ENCODE measurements around the gene ANP32B.

DNA sequence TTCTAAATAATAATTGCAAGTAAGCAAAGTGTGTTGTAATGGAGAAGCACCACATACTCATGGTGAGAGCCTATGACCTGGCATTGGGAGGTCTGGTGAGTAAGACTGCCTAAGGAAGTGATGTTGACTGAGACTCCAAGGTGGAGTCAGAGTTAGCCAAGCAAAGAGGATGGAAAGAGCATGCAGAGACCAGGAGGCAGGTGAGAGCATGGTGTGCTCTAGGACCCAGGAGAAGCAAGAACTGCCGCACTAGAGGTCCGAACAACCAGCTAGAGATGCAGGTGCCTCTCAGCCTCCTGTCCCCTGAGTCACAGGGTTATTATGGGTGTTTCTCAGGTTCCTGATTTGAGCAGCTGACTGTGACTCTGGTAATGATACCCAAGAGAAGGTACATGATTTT lies 27.3 kb downstream of the ANP32B start:
- TF ChIP-seq, protein P1, sequence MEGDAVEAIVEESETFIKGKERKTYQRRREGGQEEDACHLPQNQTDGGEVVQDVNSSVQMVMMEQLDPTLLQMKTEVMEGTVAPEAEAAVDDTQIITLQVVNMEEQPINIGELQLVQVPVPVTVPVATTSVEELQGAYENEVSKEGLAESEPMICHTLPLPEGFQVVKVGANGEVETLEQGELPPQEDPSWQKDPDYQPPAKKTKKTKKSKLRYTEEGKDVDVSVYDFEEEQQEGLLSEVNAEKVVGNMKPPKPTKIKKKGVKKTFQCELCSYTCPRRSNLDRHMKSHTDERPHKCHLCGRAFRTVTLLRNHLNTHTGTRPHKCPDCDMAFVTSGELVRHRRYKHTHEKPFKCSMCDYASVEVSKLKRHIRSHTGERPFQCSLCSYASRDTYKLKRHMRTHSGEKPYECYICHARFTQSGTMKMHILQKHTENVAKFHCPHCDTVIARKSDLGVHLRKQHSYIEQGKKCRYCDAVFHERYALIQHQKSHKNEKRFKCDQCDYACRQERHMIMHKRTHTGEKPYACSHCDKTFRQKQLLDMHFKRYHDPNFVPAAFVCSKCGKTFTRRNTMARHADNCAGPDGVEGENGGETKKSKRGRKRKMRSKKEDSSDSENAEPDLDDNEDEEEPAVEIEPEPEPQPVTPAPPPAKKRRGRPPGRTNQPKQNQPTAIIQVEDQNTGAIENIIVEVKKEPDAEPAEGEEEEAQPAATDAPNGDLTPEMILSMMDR (IDR thresholded peaks at IDR 0.05) = no peak
- no peak for TF ChIP-seq EZH2 (IDR thresholded peaks at IDR 0.05)
- TF ChIP-seq EZH2phosphoT487 (IDR thresholded peaks at IDR 0.05) = no peak
